B cell (primary cell): ENCODE data around the gene SLC13A4.

Source experiments
- EZH2 ChIP-seq: IDR thresholded peaks from 2 replicates; pipeline ENCODE4 v1.6.1; 2012; ENCODE audit warnings: borderline replicate concordance, low read depth, mild to moderate bottlenecking, moderate library complexity, low read length; ENCODE audit not compliant: insufficient read depth, poor library complexity, severe bottlenecking
- TF ChIP-seq, protein P1 (sequence below): fragments of 200-600 bp; IDR thresholded peaks from one replicate; pipeline ENCODE4 v1.8.0; 2022; ENCODE audit warnings: antibody characterized with exemption, mild to moderate bottlenecking

DNA sequence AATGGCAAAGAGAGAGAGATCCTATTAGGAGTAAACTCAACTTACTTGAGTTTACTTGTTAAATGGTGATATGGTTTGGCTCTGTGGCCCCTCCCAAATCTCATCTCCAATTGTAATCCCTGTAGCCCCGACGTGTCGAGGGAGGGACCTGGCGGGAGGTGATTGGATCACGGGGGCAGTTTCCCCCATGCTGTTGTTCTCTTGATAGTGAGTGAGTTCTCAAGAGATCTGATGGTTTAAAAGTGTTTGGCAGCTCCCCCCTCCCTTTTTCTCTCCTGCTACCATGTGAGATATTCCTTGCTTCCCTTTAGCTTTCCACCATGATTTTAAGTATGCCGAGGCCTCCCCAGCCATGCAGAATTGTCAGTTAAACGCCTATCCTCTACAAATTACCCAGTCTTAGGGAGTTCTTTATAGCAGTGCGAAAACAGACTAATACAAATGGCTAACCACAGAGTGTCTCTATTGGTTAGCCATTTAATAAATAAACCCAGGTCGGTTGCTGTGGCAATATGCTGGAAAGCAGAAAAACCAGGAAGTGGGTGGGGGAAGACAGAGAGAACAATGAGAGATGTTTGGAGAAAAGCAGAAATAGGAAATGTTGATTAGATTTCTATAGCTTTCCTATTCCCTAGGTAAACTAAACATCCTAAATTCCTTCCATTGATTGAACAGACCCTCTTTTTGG is 68.7 kb downstream of the SLC13A4 start:
- no peak for TF ChIP-seq EZH2
- TF ChIP-seq, protein P1, sequence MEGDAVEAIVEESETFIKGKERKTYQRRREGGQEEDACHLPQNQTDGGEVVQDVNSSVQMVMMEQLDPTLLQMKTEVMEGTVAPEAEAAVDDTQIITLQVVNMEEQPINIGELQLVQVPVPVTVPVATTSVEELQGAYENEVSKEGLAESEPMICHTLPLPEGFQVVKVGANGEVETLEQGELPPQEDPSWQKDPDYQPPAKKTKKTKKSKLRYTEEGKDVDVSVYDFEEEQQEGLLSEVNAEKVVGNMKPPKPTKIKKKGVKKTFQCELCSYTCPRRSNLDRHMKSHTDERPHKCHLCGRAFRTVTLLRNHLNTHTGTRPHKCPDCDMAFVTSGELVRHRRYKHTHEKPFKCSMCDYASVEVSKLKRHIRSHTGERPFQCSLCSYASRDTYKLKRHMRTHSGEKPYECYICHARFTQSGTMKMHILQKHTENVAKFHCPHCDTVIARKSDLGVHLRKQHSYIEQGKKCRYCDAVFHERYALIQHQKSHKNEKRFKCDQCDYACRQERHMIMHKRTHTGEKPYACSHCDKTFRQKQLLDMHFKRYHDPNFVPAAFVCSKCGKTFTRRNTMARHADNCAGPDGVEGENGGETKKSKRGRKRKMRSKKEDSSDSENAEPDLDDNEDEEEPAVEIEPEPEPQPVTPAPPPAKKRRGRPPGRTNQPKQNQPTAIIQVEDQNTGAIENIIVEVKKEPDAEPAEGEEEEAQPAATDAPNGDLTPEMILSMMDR: no peak
